IPS-NIHi11 (cell line): ENCODE data around the gene DNAJC1.
A peak's percentile ranks its signal among the peaks of the same experiment; 100 is the strongest.

Experiments used
- DNase-seq: peaks from one replicate; pipeline ENCODE4 v3.0.0; 2012; ENCODE audit warnings: mixed read lengths, low spot score

Gene DNAJC1

GRCh38 chr10:22006379-22006884 lies 2.9 kb upstream of the DNAJC1 start:
- no peak for DNase-seq

- no peak for DNase-seq
Measured at GRCh38 chr10:22005763-22006162, 2.2 kb upstream of the DNAJC1 start.

GRCh38 chr10:22003964-22004281 lies 393 bp upstream of the DNAJC1 start:
- DNase-seq: no peak

GRCh38 chr10:22002591-22003176 lies 846 bp downstream of the DNAJC1 start:
- no peak for DNase-seq

GRCh38 chr10:21995557-21995956 lies 8.0 kb downstream of the DNAJC1 start:
- DNase-seq: no peak

GRCh38 chr10:21993360-21994001 lies 10.0 kb downstream of the DNAJC1 start:
- DNase-seq: no peak

- DNase-seq: no peak
Measured at GRCh38 chr10:21991785-21992184, 11.7 kb downstream of the DNAJC1 start.

- DNase-seq: no peak
Measured at GRCh38 chr10:21990449-21990848, 13.1 kb downstream of the DNAJC1 start.

- peak; percentile 67 for DNase-seq
Measured at GRCh38 chr10:21989453-21990154, 13.9 kb downstream of the DNAJC1 start.

GRCh38 chr10:21985541-21985940 lies 18.0 kb downstream of the DNAJC1 start:
- no peak for DNase-seq

- no peak for DNase-seq
Measured at GRCh38 chr10:21981118-21981517, 22.4 kb downstream of the DNAJC1 start.

GRCh38 chr10:21980691-21981090 lies 22.8 kb downstream of the DNAJC1 start:
- DNase-seq: no peak

- no peak for DNase-seq
Measured at GRCh38 chr10:21978191-21978862, 25.2 kb downstream of the DNAJC1 start.

- DNase-seq: peak; percentile 30
Measured at GRCh38 chr10:21976739-21977138, 26.8 kb downstream of the DNAJC1 start.

GRCh38 chr10:21976280-21976679 lies 27.2 kb downstream of the DNAJC1 start:
- DNase-seq: no peak

GRCh38 chr10:21975378-21975990 lies 28.0 kb downstream of the DNAJC1 start:
- no peak for DNase-seq

GRCh38 chr10:21972584-21972983 lies 30.9 kb downstream of the DNAJC1 start:
- no peak for DNase-seq

GRCh38 chr10:21969326-21970287 lies 33.9 kb downstream of the DNAJC1 start:
- DNase-seq: no peak

- no peak for DNase-seq
Measured at GRCh38 chr10:21964983-21965665, 38.4 kb downstream of the DNAJC1 start.

GRCh38 chr10:21962358-21962757 lies 41.2 kb downstream of the DNAJC1 start:
- DNase-seq: no peak

- no peak for DNase-seq
Measured at GRCh38 chr10:21961847-21962246, 41.7 kb downstream of the DNAJC1 start.
